ENCODE results near the gene TCAP. TPM values are rescaled to one million over a fixed set of nuclear protein-coding genes. Genes with fewer than 3 reads are reported as not detected.
"Not testable (repeated sequence)": the region's sequence is repeated elsewhere in the genome, so short reads cannot be mapped to it uniquely, and the experiment has no call there.

Gene TCAP
- total RNA-seq, 1 donor from 2014 or later = 1.3 TPM

GRCh38 chr17:39695089-39695474 is 29.9 kb downstream of the TCAP start:
- DNase-seq (ENCODE audit: extremely low spot score, unreplicated experiment) = no peak
- H3K27me3 Mint-ChIP-seq (ENCODE audit: unreplicated experiment) = no peaks in the 10 kb centered on the region
- H3K4me3 Mint-ChIP-seq (ENCODE audit: unreplicated experiment) = no peak overlapping the region
- peaks cover 11% of the 10 kb centered on the region for H3K4me1 Mint-ChIP-seq (ENCODE audit: unreplicated experiment)
- no peak overlapping the region for H3K27ac Mint-ChIP-seq (ENCODE audit: unreplicated experiment)
- TF ChIP-seq CTCF (IDR thresholded peaks at IDR 0.05) = no peak
- no peaks in the 10 kb centered on the region for H3K9me3 Mint-ChIP-seq (ENCODE audit: unreplicated experiment)
- no peaks in the 10 kb centered on the region for H3K36me3 Mint-ChIP-seq (ENCODE audit: unreplicated experiment)

GRCh38 chr17:39696731-39697130 is 31.6 kb downstream of the TCAP start:
- no peaks in the 10 kb centered on the region for H3K36me3 Mint-ChIP-seq (ENCODE audit: unreplicated experiment)
- H3K4me3 Mint-ChIP-seq (ENCODE audit: unreplicated experiment) = no peak overlapping the region
- no peak for DNase-seq (ENCODE audit: extremely low spot score, unreplicated experiment)
- H3K27ac Mint-ChIP-seq (ENCODE audit: unreplicated experiment) = no peak overlapping the region
- H3K9me3 Mint-ChIP-seq (ENCODE audit: unreplicated experiment) = no peaks in the 10 kb centered on the region
- no peak for TF ChIP-seq CTCF (IDR thresholded peaks at IDR 0.05)
- peaks cover 22% of the 10 kb centered on the region for H3K4me1 Mint-ChIP-seq (ENCODE audit: unreplicated experiment)
- H3K27me3 Mint-ChIP-seq (ENCODE audit: unreplicated experiment) = no peaks in the 10 kb centered on the region

- Mint-ChIP-seq H3K27ac (ENCODE audit: unreplicated experiment) (no peak overlapping the region), H3K36me3 (ENCODE audit: unreplicated experiment) (no peaks in the 10 kb centered on the region), H3K27me3 (ENCODE audit: unreplicated experiment) (no peaks in the 10 kb centered on the region), H3K9me3 (ENCODE audit: unreplicated experiment) (no peaks in the 10 kb centered on the region), H3K4me3 (ENCODE audit: unreplicated experiment) (no peak overlapping the region), H3K4me1 (ENCODE audit: unreplicated experiment) (peaks cover 27% of the 10 kb centered on the region)
- no peak for TF ChIP-seq CTCF (IDR thresholded peaks at IDR 0.05)
- DNase-seq (ENCODE audit: extremely low spot score, unreplicated experiment) = no peak
Observed at GRCh38 chr17:39697961-39698360, 32.8 kb downstream of the TCAP start.

- H3K27me3 Mint-ChIP-seq (ENCODE audit: unreplicated experiment); H3K36me3 Mint-ChIP-seq (ENCODE audit: unreplicated experiment); H3K9me3 Mint-ChIP-seq (ENCODE audit: unreplicated experiment); DNase-seq (ENCODE audit: extremely low spot score, unreplicated experiment): not testable (repeated sequence)
- Mint-ChIP-seq H3K4me3 (ENCODE audit: unreplicated experiment) (peak overlapping the region; percentile 90), H3K27ac (ENCODE audit: unreplicated experiment) (peak overlapping the region; percentile 86), H3K4me1 (ENCODE audit: unreplicated experiment) (peaks cover 27% of the 10 kb centered on the region)
Observed at GRCh38 chr17:39699157-39699817, 34.1 kb downstream of the TCAP start.

- Mint-ChIP-seq H3K27ac (ENCODE audit: unreplicated experiment) (peak within 1 kb of the TSS; percentile 86), H3K9me3 (ENCODE audit: unreplicated experiment) (no peaks in the 10 kb centered on the region), H3K4me3 (ENCODE audit: unreplicated experiment) (peak within 1 kb of the TSS; percentile 90), H3K4me1 (ENCODE audit: unreplicated experiment) (peaks cover 31% of the 10 kb centered on the region), H3K27me3 (ENCODE audit: unreplicated experiment) (no peaks in the 10 kb centered on the region), H3K36me3 (ENCODE audit: unreplicated experiment) (no peaks in the 10 kb centered on the region)
- TF ChIP-seq CTCF (IDR thresholded peaks at IDR 0.05) = no peak
- DNase-seq (ENCODE audit: extremely low spot score, unreplicated experiment) = peak; percentile 86
Observed at GRCh38 chr17:39699818-39700147, 34.6 kb downstream of the TCAP start, which contains the start of gene ERBB2. Gene ERBB2 (plus strand): TSS chr17:39700064. CDS start chr17:39700239, 175 bp downstream.

Data from osteocyte (in vitro differentiated cells).